Ascending aorta (tissue), 2 donors: ENCODE results near the gene SLC17A9. TPM values are rescaled to one million over a fixed set of nuclear protein-coding genes. Genes with fewer than 3 reads are reported as not detected.
A peak's percentile ranks its signal among the peaks of the same experiment; 100 is the strongest.

Source experiments
- DNase-seq, 2 donors: peaks; one replicate each; pipeline ENCODE4 v3.0.0-alpha.2; 2019; ENCODE audit warnings: low spot score in 2 of 2
- H3K27ac ChIP-seq, 2 donors: fragments of 200-600 bp; sonication (generic); one replicate each; pipeline ENCODE4 v1.5.1; 2016 to 2017; ENCODE audit warnings: mild to moderate bottlenecking in 1 of 2
- H3K27me3 ChIP-seq: fragments of 200-600 bp; sonication (generic); one replicate; pipeline ENCODE4 v1.5.1; 2017
- H3K36me3 ChIP-seq, 2 donors: fragments of 200-600 bp; sonication (generic); one replicate each; pipeline ENCODE4 v1.5.1; 2016
- H3K4me1 ChIP-seq, 2 donors: fragments of 200-600 bp; sonication (generic); one replicate each; pipeline ENCODE4 v1.5.1; 2016 to 2017; ENCODE audit warnings: mild to moderate bottlenecking in 1 of 2
- H3K4me3 ChIP-seq, 2 donors: fragments of 200-600 bp; sonication (generic); one replicate each; pipeline ENCODE4 v1.5.1; 2016 to 2017; ENCODE audit warnings: mild to moderate bottlenecking in 1 of 2
- H3K9me3 ChIP-seq, 2 donors: fragments of 200-600 bp; sonication (generic); one replicate each; pipeline ENCODE4 v1.5.1; 2016
- intact Hi-C: fragments of 100-400 bp; cut with DNase I; formaldehyde crosslinking; loops from one replicate; pipeline ENCODE4 v1.15.1; 2023
- total RNA-seq: library from RNA; depleted of rRNA; stranded (reverse); fragments of >200 nt; gene quantifications from one replicate; pipeline ENCODE4 v1.1.0, GENCODE V29; 2016
- TF ChIP-seq, protein P1 (sequence below), 3 experiments: fragments of 200-600 bp in 2 of 3; fragments of 450-650 bp in 1 of 3; sonication (generic) in 2 of 3; IDR thresholded peaks; one replicate each; pipeline ENCODE4 v1.5.1; 2016 to 2019; ENCODE audit warnings: antibody characterized with exemption in 3 of 3, mild to moderate bottlenecking in 1 of 3, moderate library complexity in 1 of 3

SLC17A9 gene
- total RNA-seq, 1 donor from 2014 or later = 30.0 TPM

- H3K4me1 ChIP-seq = peaks cover 0 to 35% of the 10 kb centered on the region in 2 donors
Measured at GRCh38 chr20:62913043-62913630, 39.4 kb upstream of the SLC17A9 start.

DNA sequence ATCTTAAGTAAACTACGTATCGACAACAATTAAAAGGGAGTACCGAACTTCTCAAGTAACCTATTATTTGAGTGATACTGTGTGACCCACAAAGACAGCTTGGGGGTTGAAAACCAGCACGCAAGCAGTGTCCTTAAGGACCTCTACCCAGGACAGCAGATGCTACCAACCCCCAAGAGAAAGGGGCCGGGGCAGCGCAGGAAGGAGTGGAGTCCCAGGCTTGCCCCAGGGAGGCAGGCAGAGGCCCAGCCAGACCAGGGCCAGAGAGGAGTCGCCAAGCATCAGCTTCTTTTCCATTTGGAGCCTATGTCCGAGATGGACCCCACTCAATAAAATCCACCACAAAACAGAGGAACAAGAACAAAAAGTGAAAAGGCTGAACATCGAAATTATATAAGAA, 38.1 kb upstream of the SLC17A9 start:
- H3K27me3 ChIP-seq = no peaks in the 10 kb centered on the region
- no peaks in the 10 kb centered on the region for H3K9me3 ChIP-seq
- no peak for DNase-seq
- intact Hi-C loops = no loop called here
- H3K36me3 ChIP-seq = peaks cover 29 to 42% of the 10 kb centered on the region in 2 donors
- H3K27ac ChIP-seq = no peak overlapping the region
- peaks cover 0 to 48% of the 10 kb centered on the region in 2 donors for H3K4me1 ChIP-seq
- TF ChIP-seq, protein P1, sequence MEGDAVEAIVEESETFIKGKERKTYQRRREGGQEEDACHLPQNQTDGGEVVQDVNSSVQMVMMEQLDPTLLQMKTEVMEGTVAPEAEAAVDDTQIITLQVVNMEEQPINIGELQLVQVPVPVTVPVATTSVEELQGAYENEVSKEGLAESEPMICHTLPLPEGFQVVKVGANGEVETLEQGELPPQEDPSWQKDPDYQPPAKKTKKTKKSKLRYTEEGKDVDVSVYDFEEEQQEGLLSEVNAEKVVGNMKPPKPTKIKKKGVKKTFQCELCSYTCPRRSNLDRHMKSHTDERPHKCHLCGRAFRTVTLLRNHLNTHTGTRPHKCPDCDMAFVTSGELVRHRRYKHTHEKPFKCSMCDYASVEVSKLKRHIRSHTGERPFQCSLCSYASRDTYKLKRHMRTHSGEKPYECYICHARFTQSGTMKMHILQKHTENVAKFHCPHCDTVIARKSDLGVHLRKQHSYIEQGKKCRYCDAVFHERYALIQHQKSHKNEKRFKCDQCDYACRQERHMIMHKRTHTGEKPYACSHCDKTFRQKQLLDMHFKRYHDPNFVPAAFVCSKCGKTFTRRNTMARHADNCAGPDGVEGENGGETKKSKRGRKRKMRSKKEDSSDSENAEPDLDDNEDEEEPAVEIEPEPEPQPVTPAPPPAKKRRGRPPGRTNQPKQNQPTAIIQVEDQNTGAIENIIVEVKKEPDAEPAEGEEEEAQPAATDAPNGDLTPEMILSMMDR (IDR thresholded peaks at IDR 0.05) = no peak
- H3K4me3 ChIP-seq = no peak overlapping the region

More at GRCh38 chr20:62913043-62913630, 39.4 kb upstream of the SLC17A9 start:
- Histone ChIP-seq H3K27ac (no peak overlapping the region), H3K4me3 (no peak overlapping the region), H3K36me3 (peaks cover 42 to 55% of the 10 kb centered on the region in 2 donors), H3K27me3 (no peaks in the 10 kb centered on the region), H3K9me3 (no peaks in the 10 kb centered on the region)
- intact Hi-C loops = no loop called here
- TF ChIP-seq, protein P1 (IDR thresholded peaks at IDR 0.05) = no peak
- no peak for DNase-seq

- Histone ChIP-seq H3K36me3 (peaks cover 24 to 37% of the 10 kb centered on the region in 2 donors), H3K4me3 (no peak overlapping the region), H3K27me3 (no peaks in the 10 kb centered on the region), H3K27ac (no peak overlapping the region), H3K9me3 (no peaks in the 10 kb centered on the region), H3K4me1 (peaks cover 0 to 53% of the 10 kb centered on the region in 2 donors)
- no peak for DNase-seq
- intact Hi-C loops = no loop called here
- TF ChIP-seq, protein P1 (IDR thresholded peaks at IDR 0.05) = no peak
Measured at GRCh38 chr20:62914970-62915457, 37.5 kb upstream of the SLC17A9 start.

- Histone ChIP-seq H3K9me3 (no peaks in the 10 kb centered on the region), H3K36me3 (peaks cover 8 to 18% of the 10 kb centered on the region in 2 donors), H3K4me1 (peaks cover 0 to 71% of the 10 kb centered on the region in 2 donors), H3K4me3 (peak overlapping the region in 1 of 2 donors; percentile 8), H3K27me3 (no peaks in the 10 kb centered on the region), H3K27ac (no peak overlapping the region)
- intact Hi-C loops = no loop called here
- TF ChIP-seq, protein P1 (IDR thresholded peaks at IDR 0.05) = no peak
- no peak for DNase-seq
Measured at GRCh38 chr20:62916703-62917476, 35.6 kb upstream of the SLC17A9 start.

- Histone ChIP-seq H3K27me3 (no peaks in the 10 kb centered on the region), H3K27ac (no peak overlapping the region), H3K9me3 (no peaks in the 10 kb centered on the region), H3K36me3 (peaks cover 4 to 10% of the 10 kb centered on the region in 2 donors), H3K4me1 (peaks cover 0 to 78% of the 10 kb centered on the region in 2 donors), H3K4me3 (peak overlapping the region in 1 of 2 donors; percentile 8)
- TF ChIP-seq, protein P1 (IDR thresholded peaks at IDR 0.05) = no peak
- intact Hi-C loops = no loop called here
- DNase-seq = no peak
Measured at GRCh38 chr20:62917720-62918119, 34.8 kb upstream of the SLC17A9 start.
